Nephron (organoid): ENCODE data around the gene CRADD.

Source experiments
- H3K27ac Mint-ChIP-seq, 3 experiments: 2 replicates each; pipeline ENCODE4 v1.8.0; 2020; ENCODE audit warnings: mixed read lengths in 3 of 3, mild to moderate bottlenecking in 2 of 3, moderate library complexity in 1 of 3
- H3K27me3 Mint-ChIP-seq: 2 replicates; pipeline ENCODE4 v1.8.0; 2021; ENCODE audit warnings: low read depth, mild to moderate bottlenecking, moderate library complexity, mixed read lengths
- H3K36me3 Mint-ChIP-seq: 2 replicates; pipeline ENCODE4 v1.8.0; 2020; ENCODE audit warnings: low read depth, mixed read lengths
- H3K4me1 Mint-ChIP-seq: 2 replicates; pipeline ENCODE4 v1.8.0; 2020; ENCODE audit warnings: mixed read lengths
- H3K4me3 Mint-ChIP-seq, 3 experiments: 2 replicates each; pipeline ENCODE4 v1.8.0; 2020; ENCODE audit warnings: mild to moderate bottlenecking in 3 of 3, mixed read lengths in 3 of 3, moderate library complexity in 2 of 3
- H3K9me3 Mint-ChIP-seq: 2 replicates; pipeline ENCODE4 v1.8.0; 2020; ENCODE audit warnings: mixed read lengths
- TF ChIP-seq, protein P1 (sequence below), 3 experiments: fragments of 200-600 bp; sonication (generic); IDR thresholded peaks; one replicate each; pipeline ENCODE4 v1.5.0; 2021; ENCODE audit warnings: antibody characterized with exemption in 3 of 3; ENCODE audit not compliant: unreplicated experiment in 3 of 3

Gene CRADD

DNA sequence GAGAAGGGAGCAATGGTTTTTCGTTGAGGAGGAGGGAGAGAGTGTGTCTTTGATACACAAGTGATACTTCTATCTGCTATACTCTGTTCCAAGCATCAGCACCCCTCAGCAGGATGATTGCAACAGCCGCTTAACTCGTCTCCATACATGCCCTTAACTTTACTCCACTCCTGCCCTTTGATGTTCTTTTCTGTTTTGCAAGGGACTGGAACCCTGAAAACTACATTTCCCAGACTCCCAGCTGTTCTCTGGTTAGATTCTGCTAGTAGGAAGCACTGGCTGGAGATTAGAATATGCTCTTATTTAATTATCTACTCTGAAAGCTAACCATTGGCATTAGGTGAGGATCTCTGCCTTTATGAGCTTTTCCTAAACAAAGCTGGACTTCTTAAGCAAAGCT, 23.5 kb upstream of the CRADD start:
- Mint-ChIP-seq H3K4me1 (no peaks in the 10 kb centered on the region), H3K9me3 (no peaks in the 10 kb centered on the region), H3K27me3 (no peaks in the 10 kb centered on the region), H3K36me3 (no peaks in the 10 kb centered on the region), H3K27ac (no peak overlapping the region), H3K4me3 (no peak overlapping the region)
- TF ChIP-seq, protein P1, sequence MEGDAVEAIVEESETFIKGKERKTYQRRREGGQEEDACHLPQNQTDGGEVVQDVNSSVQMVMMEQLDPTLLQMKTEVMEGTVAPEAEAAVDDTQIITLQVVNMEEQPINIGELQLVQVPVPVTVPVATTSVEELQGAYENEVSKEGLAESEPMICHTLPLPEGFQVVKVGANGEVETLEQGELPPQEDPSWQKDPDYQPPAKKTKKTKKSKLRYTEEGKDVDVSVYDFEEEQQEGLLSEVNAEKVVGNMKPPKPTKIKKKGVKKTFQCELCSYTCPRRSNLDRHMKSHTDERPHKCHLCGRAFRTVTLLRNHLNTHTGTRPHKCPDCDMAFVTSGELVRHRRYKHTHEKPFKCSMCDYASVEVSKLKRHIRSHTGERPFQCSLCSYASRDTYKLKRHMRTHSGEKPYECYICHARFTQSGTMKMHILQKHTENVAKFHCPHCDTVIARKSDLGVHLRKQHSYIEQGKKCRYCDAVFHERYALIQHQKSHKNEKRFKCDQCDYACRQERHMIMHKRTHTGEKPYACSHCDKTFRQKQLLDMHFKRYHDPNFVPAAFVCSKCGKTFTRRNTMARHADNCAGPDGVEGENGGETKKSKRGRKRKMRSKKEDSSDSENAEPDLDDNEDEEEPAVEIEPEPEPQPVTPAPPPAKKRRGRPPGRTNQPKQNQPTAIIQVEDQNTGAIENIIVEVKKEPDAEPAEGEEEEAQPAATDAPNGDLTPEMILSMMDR (IDR thresholded peaks at IDR 0.05; ENCODE audit: unreplicated experiment in 3 of 3) = no peak

DNA sequence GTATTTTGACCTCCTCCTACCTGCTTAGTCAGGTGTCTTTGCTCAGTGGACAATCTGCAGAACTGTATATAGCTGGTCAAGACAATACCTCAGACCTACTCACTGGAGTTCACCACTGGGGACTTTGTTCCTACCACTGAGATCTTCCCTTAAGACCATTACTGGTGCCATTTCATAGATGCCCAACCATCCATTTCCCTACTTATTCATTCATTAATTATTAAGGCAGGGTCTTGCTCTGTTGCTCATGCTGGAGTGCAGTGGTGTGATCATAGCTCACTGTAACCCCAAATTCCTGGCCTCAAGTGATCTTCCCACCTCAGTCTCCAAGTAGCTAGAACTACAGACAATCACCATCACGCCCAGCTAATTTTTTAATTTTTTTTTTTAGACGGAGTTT, 22.8 kb upstream of the CRADD start:
- no peak overlapping the region for H3K27ac Mint-ChIP-seq
- H3K4me3 Mint-ChIP-seq = no peak overlapping the region
- H3K36me3 Mint-ChIP-seq = no peaks in the 10 kb centered on the region
- no peaks in the 10 kb centered on the region for H3K9me3 Mint-ChIP-seq
- H3K4me1 Mint-ChIP-seq = no peaks in the 10 kb centered on the region
- TF ChIP-seq, protein P1 (IDR thresholded peaks at IDR 0.05; ENCODE audit: unreplicated experiment in 3 of 3) = no peak
- no peaks in the 10 kb centered on the region for H3K27me3 Mint-ChIP-seq

DNA sequence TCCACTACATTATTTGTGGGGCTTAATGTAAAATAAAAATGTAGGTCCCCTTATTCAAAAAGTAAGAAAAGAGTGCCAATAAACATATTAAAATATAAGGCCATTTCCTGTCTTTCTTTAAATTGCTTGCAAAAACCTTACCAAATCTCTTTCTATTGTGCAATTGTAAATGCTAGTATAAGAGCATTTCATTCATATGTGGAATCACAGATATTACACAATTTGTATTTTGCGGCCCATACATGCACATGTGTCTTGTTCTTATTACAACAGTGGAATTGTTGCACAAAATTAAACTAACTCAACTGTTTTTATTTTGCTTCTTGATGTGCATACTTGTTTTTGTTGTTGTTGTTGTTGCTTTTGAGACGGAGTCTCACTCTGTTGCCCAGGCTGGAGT, 20.1 kb upstream of the CRADD start:
- Mint-ChIP-seq H3K27ac (no peak overlapping the region), H3K27me3 (no peaks in the 10 kb centered on the region), H3K4me1 (no peaks in the 10 kb centered on the region), H3K4me3 (no peak overlapping the region), H3K9me3 (no peaks in the 10 kb centered on the region), H3K36me3 (no peaks in the 10 kb centered on the region)
- TF ChIP-seq, protein P1 (IDR thresholded peaks at IDR 0.05; ENCODE audit: unreplicated experiment in 3 of 3) = no peak

DNA sequence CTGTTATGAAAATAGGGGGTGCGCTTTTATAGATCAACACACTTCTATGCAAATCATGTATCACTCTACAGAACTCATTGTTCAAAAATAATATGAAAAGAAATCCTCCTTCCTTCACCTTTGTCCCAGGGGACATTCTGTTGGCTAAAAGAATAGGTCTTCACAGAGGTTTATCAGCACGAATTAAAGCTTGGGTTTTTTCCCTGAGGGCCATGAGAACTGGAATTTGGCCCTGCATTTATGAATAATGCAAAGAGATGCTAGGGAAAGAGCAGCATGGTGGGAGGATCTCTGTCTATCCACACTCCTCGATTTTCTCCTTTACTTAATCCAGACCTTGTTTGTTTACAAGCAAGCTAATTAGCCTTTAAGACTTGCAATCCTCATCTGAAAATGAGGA, 16.2 kb upstream of the CRADD start:
- H3K4me1 Mint-ChIP-seq = peaks cover 8% of the 10 kb centered on the region
- TF ChIP-seq, protein P1 (IDR thresholded peaks at IDR 0.05; ENCODE audit: unreplicated experiment in 3 of 3) = no peak
- H3K27ac Mint-ChIP-seq = no peak overlapping the region
- no peaks in the 10 kb centered on the region for H3K36me3 Mint-ChIP-seq
- H3K9me3 Mint-ChIP-seq = peaks cover 2% of the 10 kb centered on the region
- H3K4me3 Mint-ChIP-seq = no peak overlapping the region
- H3K27me3 Mint-ChIP-seq = peaks cover 4% of the 10 kb centered on the region

DNA sequence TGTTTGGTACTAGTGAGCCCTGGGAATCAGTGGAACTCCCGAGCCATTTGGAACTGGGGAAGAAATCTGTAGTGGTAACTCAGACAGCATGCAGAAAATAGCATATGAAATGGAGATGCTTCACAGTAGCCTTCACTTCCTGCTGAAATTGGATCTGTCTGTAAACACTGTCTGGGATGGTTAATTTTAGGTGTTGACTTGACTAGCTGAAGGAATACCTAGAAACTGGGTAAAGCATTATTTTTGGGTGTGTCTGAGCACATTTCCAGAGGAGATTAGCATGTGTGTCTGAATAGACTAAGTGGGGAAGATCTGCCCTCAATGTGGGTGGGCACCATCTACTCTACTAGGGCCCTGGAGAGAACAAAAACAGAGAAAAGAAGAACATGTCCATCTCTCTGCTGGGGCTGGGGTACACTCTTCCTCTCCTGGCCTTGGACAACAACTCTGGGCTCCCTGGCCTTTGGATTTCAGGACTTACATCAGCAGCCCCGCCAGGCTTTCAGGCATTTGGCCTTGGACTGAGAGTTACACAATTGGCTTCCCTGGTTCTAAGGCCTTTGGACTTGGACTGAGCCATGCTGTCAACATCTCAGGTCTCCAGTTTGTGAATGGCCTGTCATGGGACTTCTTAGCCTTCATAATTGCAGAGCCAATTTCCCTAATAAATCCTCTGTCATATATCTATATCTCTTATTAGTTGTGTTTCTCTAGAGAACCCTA, 14.0 kb upstream of the CRADD start:
- H3K27me3 Mint-ChIP-seq = peaks cover 4% of the 10 kb centered on the region
- TF ChIP-seq, protein P1 (IDR thresholded peaks at IDR 0.05; ENCODE audit: unreplicated experiment in 3 of 3) = no peak
- H3K4me3 Mint-ChIP-seq = no peak overlapping the region
- H3K9me3 Mint-ChIP-seq = peaks cover 2% of the 10 kb centered on the region
- no peaks in the 10 kb centered on the region for H3K36me3 Mint-ChIP-seq
- H3K27ac Mint-ChIP-seq = peak overlapping the region in 2 of 3 experiments; percentile 6
- peaks cover 8% of the 10 kb centered on the region for H3K4me1 Mint-ChIP-seq

DNA sequence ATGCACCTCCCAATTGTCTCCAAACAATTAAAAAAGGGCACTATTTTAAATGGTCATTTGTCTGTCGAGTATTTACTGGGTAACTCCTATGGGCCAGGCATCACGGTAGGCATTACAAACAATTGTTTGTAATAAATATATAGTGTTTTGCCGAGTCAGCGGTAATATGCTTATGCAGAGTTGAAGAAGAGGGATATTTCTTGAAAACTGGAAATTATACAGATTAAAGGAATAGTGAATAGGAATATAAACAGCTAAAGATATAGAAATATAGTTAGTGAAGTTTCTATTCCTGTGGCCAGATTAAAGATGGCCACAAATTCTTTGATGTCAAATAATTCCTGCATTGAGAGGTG, 13.5 kb upstream of the CRADD start:
- TF ChIP-seq, protein P1 (IDR thresholded peaks at IDR 0.05; ENCODE audit: unreplicated experiment in 3 of 3) = no peak
- peaks cover 4% of the 10 kb centered on the region for H3K9me3 Mint-ChIP-seq
- H3K4me1 Mint-ChIP-seq = peaks cover 8% of the 10 kb centered on the region
- peaks cover 4% of the 10 kb centered on the region for H3K27me3 Mint-ChIP-seq
- H3K27ac Mint-ChIP-seq = no peak overlapping the region
- H3K36me3 Mint-ChIP-seq = no peaks in the 10 kb centered on the region
- H3K4me3 Mint-ChIP-seq = no peak overlapping the region
